GM19455 (cell line): ENCODE measurements around the gene HHLA2.
A peak's percentile ranks its signal among the peaks of the same experiment; 100 is the strongest.
"Not testable (repeated sequence)": the region's sequence is repeated elsewhere in the genome, so short reads cannot be mapped to it uniquely, and the experiment has no call there.

Experiments used
- ATAC-seq: cut with Tn5 transposase; IDR thresholded peaks from one replicate; pipeline ENCODE4 v1.9.1; 2021; ENCODE audit not compliant: unreplicated experiment

Gene HHLA2

DNA sequence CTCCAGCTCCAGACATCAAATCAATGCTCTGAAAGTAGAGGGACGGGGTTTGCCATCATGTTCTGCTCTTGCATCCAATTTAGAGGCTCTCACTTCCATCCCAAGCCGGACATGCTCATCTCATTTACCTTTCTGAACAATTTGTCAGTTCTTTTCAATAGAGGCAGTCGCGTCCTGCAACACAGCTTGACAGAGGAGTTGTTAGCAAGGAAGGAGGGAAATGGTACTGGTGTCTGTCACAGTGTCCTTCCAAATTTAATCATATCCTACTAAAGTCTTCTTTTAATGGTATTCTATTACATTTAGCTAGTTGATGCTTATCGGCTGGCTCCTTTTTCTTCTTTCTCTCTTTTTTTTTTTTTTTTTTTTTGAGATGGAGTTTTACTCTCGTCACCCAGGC, 45.6 kb downstream of the HHLA2 start:
- no peak for ATAC-seq

GRCh38 chr3:108342837-108343486, 46.6 kb downstream of the HHLA2 start:
- ATAC-seq = peak; percentile 77

DNA sequence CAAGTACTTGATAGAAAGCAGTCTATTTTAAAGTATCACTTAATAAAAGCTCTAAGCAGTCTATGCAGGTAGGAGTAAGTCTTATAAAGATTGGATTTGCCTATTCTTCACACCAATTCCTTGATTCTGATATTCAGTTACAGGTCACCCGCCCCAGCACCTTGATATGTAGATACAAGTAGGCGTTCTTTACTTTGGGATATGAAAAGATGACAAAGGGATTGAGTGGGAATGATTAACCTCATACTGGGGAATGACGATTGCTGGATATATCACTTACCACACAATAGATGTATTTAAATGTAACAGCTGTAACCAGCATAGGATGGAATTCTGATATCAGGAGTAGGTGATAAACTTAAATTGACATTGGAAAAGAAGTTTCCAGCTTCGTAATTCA, 47.1 kb downstream of the HHLA2 start:
- no peak for ATAC-seq

DNA sequence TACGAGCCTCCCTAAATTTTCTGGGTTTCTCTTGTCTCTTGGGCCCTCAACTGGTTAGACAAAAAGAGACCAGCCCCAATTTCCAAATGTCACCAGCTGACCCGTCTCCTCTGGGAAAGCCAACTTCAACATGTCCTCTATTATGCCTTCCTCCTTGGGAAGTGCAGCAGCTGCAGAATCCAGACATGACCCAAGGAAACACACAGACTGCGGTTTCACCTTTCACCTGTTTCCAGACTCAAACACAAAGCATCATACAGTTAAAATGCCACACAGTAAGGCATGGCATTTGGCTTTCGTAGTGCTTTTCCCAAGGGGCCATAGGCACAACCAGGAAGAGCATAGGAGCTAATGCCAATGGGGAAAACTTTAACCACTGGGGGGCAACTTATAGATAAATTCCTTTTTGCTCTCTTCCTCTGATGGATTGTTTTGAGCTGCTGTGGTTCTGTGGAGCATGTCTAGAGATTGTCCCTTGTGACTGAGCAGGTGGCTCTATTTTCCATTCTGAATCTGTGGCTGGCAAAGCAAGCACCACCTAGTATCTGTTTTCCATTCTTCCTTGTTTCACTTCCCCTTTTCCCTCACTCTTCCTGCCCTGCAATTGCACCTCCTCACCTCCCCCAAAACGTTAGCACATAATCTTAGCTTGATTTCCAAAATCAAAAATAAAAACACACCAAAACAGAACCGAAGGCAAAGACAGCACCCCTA, 49.3 kb downstream of the HHLA2 start:
- ATAC-seq = no peak

- no peak for ATAC-seq
These were observed 50.2 kb downstream of the HHLA2 start for GRCh38 chr3:108346301-108347227.

- ATAC-seq = no peak
These were observed 55.8 kb downstream of the HHLA2 start for GRCh38 chr3:108352176-108352575.

DNA sequence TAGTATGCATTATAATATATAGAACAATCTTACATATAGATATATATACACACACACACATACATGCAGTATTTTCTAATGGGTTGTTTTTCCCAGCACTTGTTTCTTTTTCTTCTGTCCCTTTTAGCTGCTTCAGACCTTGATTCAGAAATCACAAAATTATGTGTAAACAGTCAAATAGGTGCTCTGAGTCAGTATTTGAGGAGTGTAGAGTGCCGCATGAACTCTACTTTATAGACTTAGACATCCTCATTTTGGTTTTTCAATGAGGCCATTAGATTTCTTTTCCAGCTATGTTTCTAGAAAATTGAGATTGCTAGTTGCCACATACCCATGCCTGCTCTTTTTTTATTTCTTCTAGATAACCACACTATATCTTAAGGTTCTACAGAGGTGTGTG, 58.2 kb downstream of the HHLA2 start:
- ATAC-seq = no peak

DNA sequence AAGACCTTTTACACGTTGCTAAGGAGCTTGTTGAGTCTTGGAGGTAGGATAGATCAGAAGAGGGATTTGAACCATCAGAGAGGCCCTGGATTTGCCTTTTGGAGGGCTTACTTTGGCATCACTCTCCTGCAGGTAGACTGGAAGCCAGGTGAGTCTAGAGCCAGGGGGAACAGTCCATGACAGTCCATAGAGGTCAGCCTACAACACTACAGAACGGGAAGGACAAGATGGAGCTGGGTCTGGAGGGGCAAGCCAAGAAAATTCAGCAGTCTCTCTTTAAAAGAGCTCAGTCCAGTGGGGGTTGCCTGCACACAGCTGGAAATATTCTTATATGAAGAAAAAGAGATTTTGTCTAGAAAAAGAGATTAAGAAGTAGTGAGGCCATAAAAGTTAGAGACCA, 60.7 kb downstream of the HHLA2 start:
- no peak for ATAC-seq

GRCh38 chr3:108359011-108359410, 62.7 kb downstream of the HHLA2 start:
- no peak for ATAC-seq

GRCh38 chr3:108376026-108376425, 79.7 kb downstream of the HHLA2 start:
- ATAC-seq = no peak

GRCh38 chr3:108377384-108377783, 81.0 kb downstream of the HHLA2 start:
- ATAC-seq = no peak

DNA sequence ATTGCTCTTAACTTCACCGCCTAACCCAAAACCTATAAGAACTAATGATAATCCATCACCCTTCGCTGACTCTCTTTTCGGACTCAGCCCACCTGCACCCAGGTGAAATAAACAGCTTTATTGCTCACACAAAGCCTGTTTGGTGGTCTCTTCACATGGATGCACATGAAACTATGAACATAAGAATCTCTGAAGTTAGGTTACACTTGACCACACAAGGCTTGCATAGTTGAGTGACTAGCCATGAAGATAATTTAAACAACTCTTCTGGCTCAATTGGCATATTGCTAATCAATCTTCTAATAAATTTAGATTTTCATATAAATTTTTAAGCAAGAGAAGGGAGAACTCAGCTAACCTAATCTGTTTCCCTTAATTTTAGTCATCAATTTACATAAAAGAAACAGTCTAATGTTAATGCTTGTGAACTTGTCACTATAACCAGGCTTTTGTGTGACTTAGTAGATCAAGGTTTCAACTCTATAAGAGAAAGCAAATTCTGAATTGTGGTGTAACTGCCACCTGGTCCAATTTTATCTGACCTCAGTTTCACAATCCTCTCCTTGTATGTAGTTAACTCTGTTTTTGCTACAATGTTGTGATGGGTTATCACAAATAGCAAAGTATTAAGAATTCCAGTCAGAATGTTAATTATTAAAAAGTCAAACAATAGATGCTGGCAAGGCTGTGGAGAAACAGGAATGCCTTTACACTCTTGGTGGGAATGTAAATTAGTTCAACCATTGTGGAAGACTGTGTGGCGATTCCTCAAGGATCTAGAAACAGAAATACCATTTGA, 82.0 kb downstream of the HHLA2 start:
- no peak for ATAC-seq

DNA sequence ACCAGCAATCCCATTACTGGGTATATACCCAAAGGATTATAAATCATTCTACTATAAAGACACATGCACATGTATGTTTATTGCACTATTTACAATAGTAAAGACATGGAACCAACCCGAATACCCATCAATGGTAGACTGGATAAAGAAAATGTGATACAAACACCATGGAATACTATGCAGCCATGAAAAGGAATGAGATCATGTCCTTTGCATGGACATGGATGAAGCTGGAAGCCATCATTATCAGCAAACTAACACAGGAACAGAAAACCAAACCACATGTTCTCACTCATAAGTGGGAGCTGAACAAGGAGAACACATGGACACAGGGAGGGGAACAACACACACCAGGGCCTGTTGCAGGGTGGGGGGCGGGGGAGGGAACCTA, 82.6 kb downstream of the HHLA2 start:
- not testable (repeated sequence) for ATAC-seq

- no peak for ATAC-seq
These were observed 83.9 kb downstream of the HHLA2 start for GRCh38 chr3:108380128-108380795.

- no peak for ATAC-seq
These were observed 85.3 kb downstream of the HHLA2 start for GRCh38 chr3:108381529-108382140.

DNA sequence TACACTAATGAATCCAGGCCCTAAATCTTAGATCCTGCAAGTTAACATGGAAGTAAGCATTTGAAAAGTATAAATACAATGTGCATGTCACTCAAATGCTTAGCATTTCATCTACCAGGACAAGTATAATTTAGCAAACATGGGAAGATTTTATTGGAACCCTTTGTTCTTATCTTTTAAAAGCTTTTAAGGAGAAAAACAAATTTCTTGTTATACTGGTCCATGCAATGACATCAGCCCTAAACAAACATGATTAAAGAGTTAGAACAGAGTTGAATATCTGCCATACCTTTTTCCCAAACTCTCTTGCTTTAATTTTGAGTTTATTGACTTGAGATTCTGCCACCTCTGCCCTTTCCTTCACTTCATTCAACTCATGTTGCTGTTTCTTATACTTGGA, 87.0 kb downstream of the HHLA2 start:
- no peak for ATAC-seq

GRCh38 chr3:108387063-108387462, 90.7 kb downstream of the HHLA2 start:
- ATAC-seq = no peak

DNA sequence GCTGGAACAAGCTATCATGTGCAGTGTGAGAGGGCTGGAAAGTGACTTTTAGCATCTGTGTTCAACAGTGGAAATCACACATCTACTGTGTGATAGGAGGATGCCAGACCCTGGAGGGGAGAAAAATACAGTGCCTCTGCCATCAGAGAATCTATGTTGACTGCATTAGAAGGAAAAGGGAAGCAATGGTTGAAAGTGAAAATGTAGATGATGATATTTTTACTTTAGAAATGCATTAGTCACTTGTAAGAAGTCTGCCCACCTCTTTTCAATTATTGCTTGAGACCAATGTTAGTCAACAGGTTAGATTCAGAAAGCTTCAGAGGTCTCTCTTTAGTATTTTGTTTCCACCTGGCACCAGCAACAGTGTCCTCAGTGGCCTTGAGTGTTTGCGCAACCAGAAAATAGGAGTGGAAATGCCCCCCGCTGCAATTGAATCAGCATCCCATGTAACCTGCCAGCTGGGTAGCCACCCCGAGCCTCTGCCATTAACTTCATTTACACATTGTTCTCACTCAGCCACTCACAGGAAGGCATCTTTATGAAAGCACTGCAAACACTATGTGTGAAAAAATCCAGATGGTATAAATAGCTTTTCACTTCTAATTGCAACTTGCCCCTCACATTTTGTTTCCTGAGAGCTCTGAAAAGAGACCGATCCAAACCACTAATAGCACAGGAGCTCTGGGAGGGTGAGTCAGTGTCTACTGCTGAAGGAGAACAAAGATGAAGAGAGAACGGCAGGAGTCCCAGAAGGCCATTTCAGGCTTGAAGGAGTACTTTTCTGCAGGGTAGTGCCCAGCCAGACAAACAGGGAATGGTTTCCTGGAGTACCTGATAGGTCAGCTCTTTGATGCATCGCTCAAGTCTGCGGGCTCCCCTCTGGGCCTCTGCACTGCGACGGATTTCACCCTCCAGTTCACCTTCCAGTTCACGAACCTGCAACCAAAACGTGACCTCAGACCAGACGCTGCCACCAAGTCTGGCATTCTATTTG, 92.1 kb downstream of the HHLA2 start:
- peak; percentile 70 for ATAC-seq

- ATAC-seq = no peak
These were observed 93.0 kb downstream of the HHLA2 start for GRCh38 chr3:108389372-108389771.
